ENCODE results near the gene KIFC1. TPM values are rescaled to one million over a fixed set of nuclear protein-coding genes. Genes with fewer than 3 reads are reported as not detected.
"Not testable (repeated sequence)": the region's sequence is repeated elsewhere in the genome, so short reads cannot be mapped to it uniquely, and the experiment has no call there.

Gene KIFC1
- polyA plus RNA-seq, 3 donors: 0.14 to 0.87 (median 0.68) TPM

DNA sequence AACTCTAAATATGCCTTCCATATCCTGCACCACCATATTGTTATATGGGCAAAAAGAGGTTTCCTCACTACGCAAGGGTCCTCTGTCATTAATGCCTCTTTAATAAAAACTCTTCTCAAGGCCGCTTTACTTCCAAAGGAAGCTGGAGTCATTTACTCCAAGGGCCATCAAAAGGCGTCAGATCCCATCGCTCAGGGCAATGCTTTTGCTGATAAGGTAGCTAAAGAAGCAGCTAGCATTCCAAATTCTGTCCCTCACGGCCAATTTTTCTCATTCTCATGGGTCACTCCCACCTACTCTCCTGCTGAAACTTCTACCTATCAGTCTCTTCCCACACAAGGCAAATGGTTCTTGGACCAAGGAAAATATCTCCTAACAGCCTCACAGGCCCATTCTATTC, 43.8 kb upstream of the KIFC1 start:
- Histone ChIP-seq H4K20me1 (ENCODE audit: insufficient read depth, low read length) (no peaks in the 10 kb centered on the region), H3K36me3 (replicated peaks in 1 of 2; ENCODE audit: control insufficient read depth in 1 of 2, insufficient read depth in 2 of 2, low read length in 2 of 2) (no peaks in the 10 kb centered on the region), H3K4me1 (ENCODE audit: control insufficient read depth in 1 of 2, insufficient read depth in 2 of 2, low read length in 2 of 2) (peaks cover 10 to 11% of the 10 kb centered on the region in 2 donors), H3K4me3 (replicated peaks in 1 of 3; ENCODE audit: low read depth in 2 of 3, low read length in 3 of 3) (no peak overlapping the region), H3K9me3 (replicated peaks in 1 of 2; ENCODE audit: control insufficient read depth in 1 of 2, insufficient read depth in 1 of 2, low read length in 2 of 2) (no peaks in the 10 kb centered on the region), H2AFZ (ENCODE audit: insufficient read depth, low read depth, low read length, poor library complexity, severe bottlenecking) (no peak overlapping the region), H3K4me2 (replicated peaks; ENCODE audit: extremely low read depth, low read length, poor library complexity, severe bottlenecking) (no peak overlapping the region), H3K9ac (ENCODE audit: insufficient read depth, low read length, poor library complexity, severe bottlenecking) (no peak overlapping the region), H3K27me3 (ENCODE audit: control insufficient read depth in 2 of 2, insufficient read depth in 2 of 2, low read length in 2 of 2) (no peaks in the 10 kb centered on the region), H3K79me2 (ENCODE audit: insufficient read depth, low read length) (no peaks in the 10 kb centered on the region), H3K27ac (ENCODE audit: low read depth in 1 of 2, low read length in 2 of 2) (no peak overlapping the region)
- WGBS (ENCODE audit: insufficient coverage): 100% methylated on average over 2 of the region's 5 CpGs
- Mint-ChIP-seq H3K27ac (no peak overlapping the region), H3K27me3 (ENCODE audit: low read depth in 3 of 3) (peaks cover 3 to 10% (median 9%) of the 10 kb centered on the region in 3 donors), H3K36me3 (no peaks in the 10 kb centered on the region), H3K9me3 (no peaks in the 10 kb centered on the region), H3K4me3 (no peak overlapping the region), H3K4me1 (peaks cover 12% of the 10 kb centered on the region)
- intact Hi-C loops (cut with micrococcal nuclease): no loop called here
- TF ChIP-seq, protein P1, sequence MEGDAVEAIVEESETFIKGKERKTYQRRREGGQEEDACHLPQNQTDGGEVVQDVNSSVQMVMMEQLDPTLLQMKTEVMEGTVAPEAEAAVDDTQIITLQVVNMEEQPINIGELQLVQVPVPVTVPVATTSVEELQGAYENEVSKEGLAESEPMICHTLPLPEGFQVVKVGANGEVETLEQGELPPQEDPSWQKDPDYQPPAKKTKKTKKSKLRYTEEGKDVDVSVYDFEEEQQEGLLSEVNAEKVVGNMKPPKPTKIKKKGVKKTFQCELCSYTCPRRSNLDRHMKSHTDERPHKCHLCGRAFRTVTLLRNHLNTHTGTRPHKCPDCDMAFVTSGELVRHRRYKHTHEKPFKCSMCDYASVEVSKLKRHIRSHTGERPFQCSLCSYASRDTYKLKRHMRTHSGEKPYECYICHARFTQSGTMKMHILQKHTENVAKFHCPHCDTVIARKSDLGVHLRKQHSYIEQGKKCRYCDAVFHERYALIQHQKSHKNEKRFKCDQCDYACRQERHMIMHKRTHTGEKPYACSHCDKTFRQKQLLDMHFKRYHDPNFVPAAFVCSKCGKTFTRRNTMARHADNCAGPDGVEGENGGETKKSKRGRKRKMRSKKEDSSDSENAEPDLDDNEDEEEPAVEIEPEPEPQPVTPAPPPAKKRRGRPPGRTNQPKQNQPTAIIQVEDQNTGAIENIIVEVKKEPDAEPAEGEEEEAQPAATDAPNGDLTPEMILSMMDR (IDR thresholded peaks at IDR 0.05): no peak
- DNase-seq: no peak

DNA sequence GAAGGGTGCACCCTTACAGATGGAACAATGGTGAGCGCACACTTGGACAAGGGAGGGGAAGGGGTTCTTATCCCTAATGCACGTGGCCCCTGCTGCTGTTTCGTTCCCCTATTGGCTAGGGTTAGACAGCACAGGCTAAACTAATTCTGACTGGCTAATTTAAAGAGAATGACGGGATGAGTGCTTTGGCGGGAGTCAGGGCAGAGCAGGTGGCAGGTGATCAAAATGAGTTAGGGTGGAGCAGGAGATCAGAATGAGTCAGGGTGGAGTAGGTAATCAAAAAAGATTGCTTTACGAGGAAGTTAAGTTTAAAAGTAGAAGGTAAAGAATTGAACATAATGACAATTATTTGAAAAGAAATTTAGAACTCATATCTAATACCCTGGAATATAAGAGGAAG, 35.8 kb upstream of the KIFC1 start:
- H3K79me2 ChIP-seq (ENCODE audit: insufficient read depth, low read length); H3K27me3 ChIP-seq (ENCODE audit: control insufficient read depth in 2 of 2, insufficient read depth in 2 of 2, low read length in 2 of 2); DNase-seq; H3K27ac Mint-ChIP-seq; intact Hi-C loops (cut with micrococcal nuclease); H3K4me3 ChIP-seq (replicated peaks in 1 of 3; ENCODE audit: low read depth in 2 of 3, low read length in 3 of 3); H3K4me1 Mint-ChIP-seq; H3K9ac ChIP-seq (ENCODE audit: insufficient read depth, low read length, poor library complexity, severe bottlenecking); H3K4me3 Mint-ChIP-seq; H3K36me3 Mint-ChIP-seq; H3K4me2 ChIP-seq (replicated peaks; ENCODE audit: extremely low read depth, low read length, poor library complexity, severe bottlenecking); H3K27me3 Mint-ChIP-seq (ENCODE audit: low read depth in 3 of 3); H3K9me3 ChIP-seq (replicated peaks in 1 of 2; ENCODE audit: control insufficient read depth in 1 of 2, insufficient read depth in 1 of 2, low read length in 2 of 2); H3K27ac ChIP-seq (ENCODE audit: low read depth in 1 of 2, low read length in 2 of 2); H3K4me1 ChIP-seq (ENCODE audit: control insufficient read depth in 1 of 2, insufficient read depth in 2 of 2, low read length in 2 of 2); H4K20me1 ChIP-seq (ENCODE audit: insufficient read depth, low read length); H3K36me3 ChIP-seq (replicated peaks in 1 of 2; ENCODE audit: control insufficient read depth in 1 of 2, insufficient read depth in 2 of 2, low read length in 2 of 2); H3K9me3 Mint-ChIP-seq; H2AFZ ChIP-seq (ENCODE audit: insufficient read depth, low read depth, low read length, poor library complexity, severe bottlenecking): not testable (repeated sequence)
- 93% methylated on average over 4 of the region's 6 CpGs for WGBS (ENCODE audit: insufficient coverage)
